HG02588 (cell line): ENCODE results near the gene SFT2D3.
A peak's percentile ranks its signal among the peaks of the same experiment; 100 is the strongest.

Source experiments
- ATAC-seq: cut with Tn5 transposase; IDR thresholded peaks from one replicate; pipeline ENCODE4 v1.9.1; 2021; ENCODE audit warnings: mild to moderate bottlenecking, moderate library complexity; ENCODE audit not compliant: unreplicated experiment

Gene SFT2D3

GRCh38 chr2:127701193-127701650 lies at the start of gene SFT2D3:
TSS of gene SFT2D3 (plus strand) at chr2:127701497. CDS start at chr2:127701529, 32 bp downstream.
- ATAC-seq = peak; percentile 70

- no peak for ATAC-seq
Observed at GRCh38 chr2:127651971-127652550, 49.2 kb upstream of the SFT2D3 start.

GRCh38 chr2:127652786-127653357 lies 48.4 kb upstream of the SFT2D3 start:
- ATAC-seq = no peak

- no peak for ATAC-seq
Observed at GRCh38 chr2:127653421-127654083, 47.7 kb upstream of the SFT2D3 start.

- ATAC-seq = no peak
Observed at GRCh38 chr2:127654084-127654837, 47.0 kb upstream of the SFT2D3 start.

GRCh38 chr2:127654838-127655175 lies 46.5 kb upstream of the SFT2D3 start:
- no peak for ATAC-seq

GRCh38 chr2:127655209-127656073 lies 45.9 kb upstream of the SFT2D3 start:
- ATAC-seq = no peak

GRCh38 chr2:127656569-127657231 lies 44.6 kb upstream of the SFT2D3 start:
- ATAC-seq = no peak

GRCh38 chr2:127657232-127657595 lies 44.1 kb upstream of the SFT2D3 start:
- no peak for ATAC-seq

- ATAC-seq = no peak
Observed at GRCh38 chr2:127658146-127658545, 43.2 kb upstream of the SFT2D3 start.

GRCh38 chr2:127658641-127659407 lies 42.5 kb upstream of the SFT2D3 start:
- ATAC-seq = no peak

GRCh38 chr2:127659408-127660290 lies 41.6 kb upstream of the SFT2D3 start:
- ATAC-seq = no peak

GRCh38 chr2:127660291-127660578 lies 41.1 kb upstream of the SFT2D3 start:
- ATAC-seq = no peak

GRCh38 chr2:127661072-127661649 lies 40.1 kb upstream of the SFT2D3 start:
- no peak for ATAC-seq

- ATAC-seq = no peak
Observed at GRCh38 chr2:127661949-127662510, 39.3 kb upstream of the SFT2D3 start.

- no peak for ATAC-seq
Observed at GRCh38 chr2:127662937-127663565, 38.2 kb upstream of the SFT2D3 start.

- no peak for ATAC-seq
Observed at GRCh38 chr2:127663566-127664064, 37.7 kb upstream of the SFT2D3 start.
